ENCODE data around the gene EAPP. TPM values are rescaled to one million over a fixed set of nuclear protein-coding genes. Genes with fewer than 3 reads are reported as not detected.

Gene EAPP
- total RNA-seq, 1 experiment from 2014 or later = 35.0 TPM

GRCh38 chr14:34571771-34572170 is 32.3 kb upstream of the EAPP start:
- H2BK20ac ChIP-seq (ENCODE audit: low read depth, low read length, poor library complexity, severe bottlenecking) = no peak overlapping the region
- no peak overlapping the region for H3K18ac ChIP-seq (ENCODE audit: insufficient read length, low read depth, low read length)
- no peak overlapping the region for H3K27ac ChIP-seq (ENCODE audit: insufficient read length, low read depth, low read length)
- H4K8ac ChIP-seq (replicated peaks; ENCODE audit: insufficient read length, low read depth, low read length) = no peak overlapping the region
- H3K4me3 Mint-ChIP-seq = no peak overlapping the region
- no peaks in the 10 kb centered on the region for H3K23me2 ChIP-seq (ENCODE audit: insufficient read length, low read depth, low read length, poor library complexity, severe bottlenecking)
- H3K9me3 Mint-ChIP-seq = no peaks in the 10 kb centered on the region
- no peaks in the 10 kb centered on the region for H3K9me3 ChIP-seq (ENCODE audit: control insufficient read depth, low read depth, low read length)
- no peaks in the 10 kb centered on the region; the same call in 1 of the 2 replicates for H3K27me3 Mint-ChIP-seq (ENCODE audit: low read depth)
- no peak overlapping the region for H3K56ac ChIP-seq (ENCODE audit: insufficient read length, low read depth, low read length)
- H4K91ac ChIP-seq (ENCODE audit: insufficient read length, low read depth, low read length) = no peak overlapping the region
- H4K20me1 ChIP-seq (ENCODE audit: control insufficient read depth, insufficient read depth, insufficient read length) = no peaks in the 10 kb centered on the region
- H3K9ac ChIP-seq (ENCODE audit: extremely low read depth, insufficient read length, low read length) = no peak overlapping the region
- H2BK12ac ChIP-seq (ENCODE audit: insufficient read length, low read depth, low read length) = no peak overlapping the region
- H3K14ac ChIP-seq (ENCODE audit: insufficient read depth, low read length) = no peak overlapping the region
- H2BK5ac ChIP-seq (ENCODE audit: insufficient read length, low read length) = no peak overlapping the region
- no peak overlapping the region for H3K4ac ChIP-seq (ENCODE audit: low read depth, low read length)
- H3K4me1 Mint-ChIP-seq = no peaks in the 10 kb centered on the region
- no peak overlapping the region for H2BK15ac ChIP-seq (ENCODE audit: low read depth, low read length)
- H3K4me2 ChIP-seq (ENCODE audit: insufficient read depth, insufficient read length, low read length) = no peak overlapping the region
- no peaks in the 10 kb centered on the region for H3K27me3 ChIP-seq (ENCODE audit: insufficient read depth, low read length)
- H4K5ac ChIP-seq (ENCODE audit: insufficient read length, low read depth, low read length) = no peak overlapping the region
- H2AK5ac ChIP-seq (ENCODE audit: insufficient read length, low read length) = no peak overlapping the region
- H3K79me1 ChIP-seq (ENCODE audit: insufficient read depth, low read depth, low read length, poor library complexity, severe bottlenecking) = no peaks in the 10 kb centered on the region
- H3K27ac Mint-ChIP-seq = no peak overlapping the region
- no peak for DNase-seq
- H3K4me1 ChIP-seq (ENCODE audit: insufficient read depth, low read length) = no peaks in the 10 kb centered on the region
- H3K79me2 ChIP-seq (ENCODE audit: insufficient read depth, low read length) = no peaks in the 10 kb centered on the region
- WGBS (ENCODE audit: extremely low coverage, insufficient read length, low lambda C conversion rate) = no CpG with 5 or more reads among the region's 3 CpGs
- H2BK120ac ChIP-seq (ENCODE audit: low read depth, low read length, poor library complexity, severe bottlenecking) = no peak overlapping the region
- H3K36me3 Mint-ChIP-seq (ENCODE audit: insufficient read depth in 1 of 3, low read depth in 3 of 3) = peaks cover 12 to 56% (median 43%) of the 10 kb centered on the region in 3 experiments; a peak in 6 of 7 replicates
- no peak overlapping the region for H3K23ac ChIP-seq (ENCODE audit: insufficient read length, low read depth, low read length)
- TF ChIP-seq, protein P1, sequence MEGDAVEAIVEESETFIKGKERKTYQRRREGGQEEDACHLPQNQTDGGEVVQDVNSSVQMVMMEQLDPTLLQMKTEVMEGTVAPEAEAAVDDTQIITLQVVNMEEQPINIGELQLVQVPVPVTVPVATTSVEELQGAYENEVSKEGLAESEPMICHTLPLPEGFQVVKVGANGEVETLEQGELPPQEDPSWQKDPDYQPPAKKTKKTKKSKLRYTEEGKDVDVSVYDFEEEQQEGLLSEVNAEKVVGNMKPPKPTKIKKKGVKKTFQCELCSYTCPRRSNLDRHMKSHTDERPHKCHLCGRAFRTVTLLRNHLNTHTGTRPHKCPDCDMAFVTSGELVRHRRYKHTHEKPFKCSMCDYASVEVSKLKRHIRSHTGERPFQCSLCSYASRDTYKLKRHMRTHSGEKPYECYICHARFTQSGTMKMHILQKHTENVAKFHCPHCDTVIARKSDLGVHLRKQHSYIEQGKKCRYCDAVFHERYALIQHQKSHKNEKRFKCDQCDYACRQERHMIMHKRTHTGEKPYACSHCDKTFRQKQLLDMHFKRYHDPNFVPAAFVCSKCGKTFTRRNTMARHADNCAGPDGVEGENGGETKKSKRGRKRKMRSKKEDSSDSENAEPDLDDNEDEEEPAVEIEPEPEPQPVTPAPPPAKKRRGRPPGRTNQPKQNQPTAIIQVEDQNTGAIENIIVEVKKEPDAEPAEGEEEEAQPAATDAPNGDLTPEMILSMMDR (conservative IDR thresholded peaks at IDR 0.05) = no peak
- H2AFZ ChIP-seq (ENCODE audit: low read length) = no peak overlapping the region
- no peak overlapping the region for H3T11ph ChIP-seq (ENCODE audit: low read length)

Measured in H9 (cell line).